Psoas muscle (tissue), 8 donors: ENCODE data around the gene ZDHHC11B. TPM values are rescaled to one million over a fixed set of nuclear protein-coding genes. Genes with fewer than 3 reads are reported as not detected.
"Not testable (repeated sequence)": the region's sequence is repeated elsewhere in the genome, so short reads cannot be mapped to it uniquely, and the experiment has no call there.

Experiments
- ATAC-seq, 4 donors: fragments of 200-7000 bp; cut with Tn5 transposase; one replicate each; pipeline ENCODE4 v1.9.1; 2020; ENCODE audit warnings: moderate library complexity in 3 of 4, mild to moderate bottlenecking in 2 of 4
- DNase-seq, 2 donors: peaks; one replicate each; pipeline ENCODE4 v3.0.0-alpha.2; 2020
- H3K27ac ChIP-seq: fragments of 200-600 bp; one replicate; pipeline ENCODE4 v1.8.0; 2022
- H3K27me3 ChIP-seq, 3 donors: fragments of 200-600 bp in 1 of 3; one replicate each; pipeline versions ENCODE4 v1.6.1 to v1.8.0; 2013 to 2022; ENCODE audit warnings: low read length in 2 of 3, mild to moderate bottlenecking in 2 of 3, moderate library complexity in 1 of 3; ENCODE audit not compliant: insufficient read depth in 3 of 3
- H3K36me3 ChIP-seq, 2 donors: fragments of 200-600 bp in 1 of 2; one replicate each; pipeline versions ENCODE4 v1.6.1 to v1.8.0; 2013 to 2022; ENCODE audit warnings: low read depth in 1 of 2, mild to moderate bottlenecking in 1 of 2, moderate library complexity in 1 of 2; ENCODE audit not compliant: insufficient read depth in 1 of 2
- H3K4me1 ChIP-seq: fragments of 200-600 bp; one replicate; pipeline ENCODE4 v1.8.0; 2022
- H3K4me3 ChIP-seq: fragments of 200-600 bp; one replicate; pipeline ENCODE4 v1.8.0; 2022; ENCODE audit warnings: mild to moderate bottlenecking
- H3K9me3 ChIP-seq: fragments of 200-600 bp; one replicate; pipeline ENCODE4 v1.8.0; 2022
- WGBS, 3 donors: extraction: QIAGEN DNeasy Blood & Tissue Kit; methylation state at CpG; one replicate each; pipeline versions ENCODE4 v1.1.6 to v1.1.7; 2013; 5-methylcytosine and 5-hydroxymethylcytosine counted together
- intact Hi-C, 2 donors: fragments of 100-400 bp; cut with DNase I; formaldehyde crosslinking; loops; one replicate each; pipeline versions ENCODE4 v1.11.0 to v1.14.2; 2022
- polyA plus RNA-seq, 3 donors: library from polyadenylated mRNA; stranded (reverse); fragments of 200-250 nt; gene quantifications; one replicate each; pipeline ENCODE4 v1.2.3, GENCODE V29; 2013
- total RNA-seq, 4 donors: library from RNA; stranded (reverse); fragmentation: NEBNext Ultra II Directional in 2 of 4; extraction: Animal tissue kit (Norgen Biotek cat#: 25700) in 2 of 4; gene quantifications; one replicate each; pipeline versions ENCODE4 v1.2.1 to v1.2.4, GENCODE V29; 2021 to 2023
- TF ChIP-seq, protein P1 (sequence below): fragments of 200-600 bp; IDR thresholded peaks from one replicate; pipeline ENCODE4 v1.8.0; 2022; ENCODE audit warnings: antibody characterized with exemption
- donor health status: healthy with polysubstance abuse.
- donor health status: DM: no; HTN: no; CAD: no; lungs with moderate emphysema.
- donor health status: Bipolar disorder and iron deficiency.
- donor health status: healthy.
- donor health status: DM: yes; HTN: yes; CAD: no.
- donor health status: DM: no; HTN: no; CAD: no.
- donor health status: DM: no; HTN: no; CAD: no.
- donor health status: DM: yes; HTN: yes; CAD: no.

Gene ZDHHC11B
- total and polyA plus RNA-seq, 7 donors: 0.38 to 7.4 (median 1.3) TPM

DNA sequence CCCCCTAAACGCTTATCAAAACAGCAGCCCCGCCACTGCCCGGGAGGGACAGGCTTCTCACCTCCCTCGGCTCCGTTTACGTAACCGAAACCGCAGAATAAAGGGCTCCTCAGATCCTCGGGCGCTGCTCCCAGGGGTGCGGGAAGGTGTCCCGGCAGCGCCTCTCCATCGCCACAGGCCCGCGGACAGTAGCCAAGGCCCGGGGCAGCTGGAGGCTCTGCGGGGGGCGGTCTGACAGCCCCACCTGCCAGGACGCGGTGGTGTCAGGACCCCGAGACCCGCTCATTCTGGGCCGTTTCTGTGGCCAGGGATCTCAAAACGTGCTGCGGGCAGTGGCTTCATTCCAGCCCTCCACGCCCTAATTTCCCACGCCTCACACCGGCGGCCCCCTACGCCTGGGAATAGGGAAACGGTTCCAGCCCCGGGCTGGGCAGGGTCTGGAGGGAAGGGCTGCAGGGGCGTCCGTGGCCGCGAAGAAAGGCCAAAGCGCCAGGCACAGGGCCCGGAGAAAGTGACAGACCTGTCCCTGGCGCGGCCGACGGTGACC lies 575 bp downstream of the ZDHHC11B start:
- WGBS, 3 donors: 0 to 1% (median 0%) methylated on average over 10 to 36 of the region's 43 CpGs
- H3K9me3 ChIP-seq, intact Hi-C loops, H3K27me3 ChIP-seq, H3K36me3 ChIP-seq, H3K4me1 ChIP-seq: not testable (repeated sequence)
- ATAC-seq (peak in 3 of 4 donors; percentile 16 to 40 (median 20)), DNase-seq (peak in 1 of 2 donors; percentile 56)
- Histone ChIP-seq H3K27ac (peak overlapping the region; percentile 68), H3K4me3 (peak overlapping the region; percentile 76)

DNA sequence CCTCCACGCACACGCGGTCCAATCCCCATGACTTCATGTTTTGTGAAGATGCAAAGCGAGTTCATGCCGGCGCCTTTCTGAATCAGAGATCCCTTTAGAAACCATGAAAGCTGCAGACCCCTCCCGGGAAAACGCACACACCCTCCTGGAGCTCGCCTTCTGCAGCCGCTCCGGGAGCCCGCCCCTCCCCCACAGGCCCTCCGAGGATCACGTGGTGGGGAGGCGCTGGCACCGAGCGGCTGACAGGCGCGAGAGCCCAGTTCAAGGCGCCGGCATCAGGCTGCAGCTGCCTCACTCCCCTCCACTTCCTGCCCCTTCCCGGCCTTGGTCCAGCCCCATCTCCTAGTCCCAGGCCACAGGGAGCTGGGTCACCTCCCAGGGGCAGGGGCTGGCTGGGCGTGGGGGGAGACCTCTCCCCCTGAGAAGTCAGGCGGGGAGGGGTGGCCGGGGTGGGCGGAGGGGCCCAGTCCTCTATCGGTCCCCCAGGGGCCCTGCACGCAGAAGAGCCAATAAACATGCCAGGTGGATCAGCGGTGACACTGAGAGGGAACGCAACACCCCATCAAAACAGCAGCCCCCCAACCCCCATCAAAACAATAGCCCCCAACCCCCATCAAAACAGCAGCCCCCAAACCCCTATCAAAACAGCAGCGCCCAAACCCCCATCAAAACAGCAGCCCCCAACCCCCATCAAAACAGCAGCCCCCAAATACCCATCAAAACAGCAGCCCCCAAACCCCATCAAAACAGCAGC lies 1.3 kb downstream of the ZDHHC11B start:
- DNase-seq: peak; percentile 77 to 79
- WGBS, 3 donors: 2 to 4% (median 3%) methylated on average over 25 to 30 of the region's 31 CpGs
- H3K9me3 ChIP-seq, H3K36me3 ChIP-seq, H3K4me1 ChIP-seq, H3K27me3 ChIP-seq, intact Hi-C loops: not testable (repeated sequence)
- Histone ChIP-seq H3K27ac (peak overlapping the region; percentile 46), H3K4me3 (peak overlapping the region; percentile 54)
- peak; percentile 77 to 84 (median 82) for ATAC-seq

DNA sequence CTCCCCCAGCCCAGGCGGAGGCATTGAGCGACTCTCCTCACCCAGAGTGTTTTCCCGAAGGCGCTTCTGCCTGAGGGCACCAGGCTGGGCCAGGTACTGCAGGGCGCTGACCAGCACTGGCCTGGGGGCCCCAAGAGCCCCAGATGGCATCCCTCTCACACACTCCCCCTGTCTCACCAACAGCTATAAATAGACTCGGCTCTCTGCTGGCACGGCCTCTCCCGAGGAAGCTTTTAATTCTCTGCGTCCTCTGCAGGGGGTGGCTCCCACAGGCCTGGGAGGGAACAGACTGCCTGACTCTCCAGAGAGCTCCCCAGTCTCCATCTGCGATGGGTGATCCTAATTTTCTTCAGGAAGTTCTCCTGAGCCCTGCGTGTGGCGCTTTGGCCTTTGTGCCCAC lies 2.2 kb downstream of the ZDHHC11B start:
- H3K9me3 ChIP-seq, H3K4me1 ChIP-seq, H3K27ac ChIP-seq, H3K4me3 ChIP-seq, intact Hi-C loops, H3K36me3 ChIP-seq, H3K27me3 ChIP-seq, DNase-seq: not testable (repeated sequence)
- peak; percentile 13 to 62 (median 51) for ATAC-seq
- WGBS, 3 donors: no CpG with 5 or more reads among the region's 12 CpGs

DNA sequence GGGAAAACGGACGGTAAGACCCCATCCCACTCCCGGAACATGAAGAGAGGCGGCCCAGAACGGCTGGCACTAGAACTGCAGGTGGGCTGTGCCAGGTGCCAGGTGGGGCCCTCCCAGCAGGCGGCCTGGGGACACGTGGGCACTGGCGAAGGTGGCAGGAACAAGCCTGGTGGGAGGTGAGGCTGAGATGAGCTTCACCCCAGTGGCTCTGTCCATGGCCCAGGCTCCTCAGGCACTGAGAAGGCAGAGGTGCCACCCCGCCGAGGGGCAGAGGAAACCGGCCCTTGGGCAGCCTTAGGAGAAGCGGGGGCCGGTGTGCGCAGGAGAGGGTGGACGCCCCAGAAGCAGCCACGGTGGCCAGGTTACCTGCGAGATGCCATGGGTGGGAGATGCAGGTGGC lies 4.0 kb downstream of the ZDHHC11B start:
- H3K4me3 ChIP-seq, H3K27ac ChIP-seq, H3K9me3 ChIP-seq, intact Hi-C loops, H3K27me3 ChIP-seq, H3K36me3 ChIP-seq, H3K4me1 ChIP-seq, ATAC-seq: not testable (repeated sequence)
- 88 to 90% (median 90%) methylated on average over 11 to 17 of the region's 17 CpGs for WGBS, 3 donors
- peak in 1 of 2 donors; percentile 19 for DNase-seq

DNA sequence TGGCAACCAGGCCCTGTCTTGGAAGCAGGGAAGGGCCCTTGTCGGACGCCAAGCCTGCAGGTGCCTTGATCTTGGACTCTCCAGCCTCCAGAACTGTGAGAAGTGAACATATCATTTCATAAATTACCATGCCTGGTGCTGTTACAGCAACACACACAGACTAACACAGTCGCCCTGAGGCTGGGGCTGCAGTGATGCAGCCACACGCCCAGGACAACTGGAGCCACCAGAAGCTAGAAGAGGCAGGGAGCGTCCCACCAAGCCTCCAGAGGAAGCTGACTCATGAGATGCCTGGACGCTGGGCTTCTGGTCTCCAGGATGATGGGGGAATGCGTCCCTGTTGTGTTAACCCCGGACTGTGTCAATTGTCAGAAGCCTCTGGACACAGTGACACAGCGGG lies 5.6 kb downstream of the ZDHHC11B start:
- H3K27ac ChIP-seq, intact Hi-C loops, H3K4me3 ChIP-seq, H3K27me3 ChIP-seq, DNase-seq, H3K4me1 ChIP-seq, H3K9me3 ChIP-seq, H3K36me3 ChIP-seq, ATAC-seq: not testable (repeated sequence)
- 84 to 90% (median 85%) methylated on average over 7 to 8 of the region's 9 CpGs for WGBS, 3 donors

DNA sequence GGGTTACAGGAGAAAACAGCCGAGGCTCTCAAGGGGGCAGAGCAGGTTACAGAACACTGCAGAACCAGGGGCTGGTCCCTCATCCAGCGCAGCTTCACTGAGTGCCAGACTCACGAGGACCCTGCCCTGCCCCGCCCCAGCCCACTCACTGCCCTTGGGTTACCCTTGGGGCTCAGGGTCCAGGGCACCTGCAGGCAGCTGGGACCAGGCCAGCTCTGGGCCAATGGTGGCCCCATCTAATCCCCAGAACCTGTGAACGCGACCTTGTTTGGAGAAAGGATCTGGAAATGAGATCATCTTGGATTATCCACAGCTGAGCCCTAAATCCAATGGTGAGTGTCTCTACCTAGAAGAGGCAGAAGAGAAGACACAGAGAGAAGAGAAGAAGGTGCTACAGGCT lies 6.1 kb downstream of the ZDHHC11B start:
- H3K4me1 ChIP-seq, intact Hi-C loops, H3K9me3 ChIP-seq, H3K27ac ChIP-seq, ATAC-seq, DNase-seq, H3K36me3 ChIP-seq, H3K27me3 ChIP-seq, H3K4me3 ChIP-seq: not testable (repeated sequence)
- 73 to 99% (median 93%) methylated on average over 2 to 4 of the region's 6 CpGs for WGBS, 3 donors

DNA sequence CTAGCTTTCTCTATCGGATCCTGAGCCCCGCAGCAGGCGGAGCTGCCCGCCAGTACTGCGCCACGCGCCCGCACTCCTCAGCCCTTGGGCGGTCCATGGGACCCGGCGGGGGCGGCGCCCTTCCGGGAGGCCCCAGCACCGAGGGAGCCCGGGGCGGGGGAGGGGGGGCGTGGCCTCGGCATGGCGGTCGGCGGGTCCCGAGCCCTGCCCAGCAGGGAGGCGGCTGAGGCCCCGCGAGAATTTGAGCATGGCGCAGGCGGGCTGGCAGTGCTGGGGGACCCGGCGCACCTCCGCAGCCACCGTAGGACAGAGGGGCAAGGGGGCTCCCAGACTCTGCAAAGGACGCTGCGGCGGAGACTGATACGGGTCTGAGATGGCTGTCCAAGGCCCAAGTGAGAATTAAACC lies 6.8 kb downstream of the ZDHHC11B start:
- intact Hi-C loops: no loop called here

More for the DNA sequence above, 6.8 kb downstream of the ZDHHC11B start:
- DNase-seq: peak in 1 of 2 donors; percentile 30
- H3K4me3 ChIP-seq: no peak overlapping the region
- TF ChIP-seq, protein P1, sequence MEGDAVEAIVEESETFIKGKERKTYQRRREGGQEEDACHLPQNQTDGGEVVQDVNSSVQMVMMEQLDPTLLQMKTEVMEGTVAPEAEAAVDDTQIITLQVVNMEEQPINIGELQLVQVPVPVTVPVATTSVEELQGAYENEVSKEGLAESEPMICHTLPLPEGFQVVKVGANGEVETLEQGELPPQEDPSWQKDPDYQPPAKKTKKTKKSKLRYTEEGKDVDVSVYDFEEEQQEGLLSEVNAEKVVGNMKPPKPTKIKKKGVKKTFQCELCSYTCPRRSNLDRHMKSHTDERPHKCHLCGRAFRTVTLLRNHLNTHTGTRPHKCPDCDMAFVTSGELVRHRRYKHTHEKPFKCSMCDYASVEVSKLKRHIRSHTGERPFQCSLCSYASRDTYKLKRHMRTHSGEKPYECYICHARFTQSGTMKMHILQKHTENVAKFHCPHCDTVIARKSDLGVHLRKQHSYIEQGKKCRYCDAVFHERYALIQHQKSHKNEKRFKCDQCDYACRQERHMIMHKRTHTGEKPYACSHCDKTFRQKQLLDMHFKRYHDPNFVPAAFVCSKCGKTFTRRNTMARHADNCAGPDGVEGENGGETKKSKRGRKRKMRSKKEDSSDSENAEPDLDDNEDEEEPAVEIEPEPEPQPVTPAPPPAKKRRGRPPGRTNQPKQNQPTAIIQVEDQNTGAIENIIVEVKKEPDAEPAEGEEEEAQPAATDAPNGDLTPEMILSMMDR: no peak
- H3K4me1 ChIP-seq: peaks cover 5% of the 10 kb centered on the region
- no peak overlapping the region for H3K27ac ChIP-seq
- H3K9me3 ChIP-seq: no peaks in the 10 kb centered on the region
- ATAC-seq: no peak
- H3K36me3 ChIP-seq: no peaks in the 10 kb centered on the region
- WGBS, 3 donors: 90 to 97% (median 97%) methylated on average over 36 of the region's 36 CpGs
- H3K27me3 ChIP-seq: no peaks in the 10 kb centered on the region
